Lower lobe of right lung (tissue), 2 donors: Measurements from ENCODE around the gene RPL19. TPM values are rescaled to one million over a fixed set of nuclear protein-coding genes. Genes with fewer than 3 reads are reported as not detected.

Experiments
- ATAC-seq, 2 donors: fragments of 200-7000 bp; cut with Tn5 transposase; one replicate each; pipeline ENCODE4 v1.9.1; 2020 to 2022; ENCODE audit warnings: mild to moderate bottlenecking in 2 of 2, moderate library complexity in 2 of 2
- DNase-seq: peaks from one replicate; pipeline ENCODE4 v3.0.0-alpha.2; 2020
- H3K27ac ChIP-seq: fragments of 200-600 bp; one replicate; pipeline ENCODE4 v1.8.0; 2022
- H3K27me3 ChIP-seq: fragments of 200-600 bp; one replicate; pipeline ENCODE4 v1.8.0; 2022; ENCODE audit warnings: low read depth
- H3K36me3 ChIP-seq: fragments of 200-600 bp; one replicate; pipeline ENCODE4 v1.8.0; 2022; ENCODE audit warnings: mild to moderate bottlenecking
- H3K4me1 ChIP-seq: fragments of 200-600 bp; one replicate; pipeline ENCODE4 v1.8.0; 2022
- H3K4me3 ChIP-seq: fragments of 200-600 bp; one replicate; pipeline ENCODE4 v1.8.0; 2022; ENCODE audit warnings: mild to moderate bottlenecking
- H3K9me3 ChIP-seq: fragments of 200-600 bp; one replicate; pipeline ENCODE4 v1.8.0; 2022
- CTCF ChIP-seq: fragments of 200-600 bp; IDR thresholded peaks from one replicate; pipeline ENCODE4 v1.8.0; 2022; ENCODE audit warnings: antibody characterized with exemption, mild to moderate bottlenecking
- intact Hi-C: fragments of 100-400 bp; cut with DNase I; formaldehyde crosslinking; loops from one replicate; pipeline ENCODE4 v1.11.0; 2022
- total RNA-seq: library from RNA; stranded (reverse); fragmentation: NEBNext Ultra II Directional; extraction: Animal tissue kit (Norgen Biotek cat#: 25700); gene quantifications from one replicate; pipeline ENCODE4 v1.2.1, GENCODE V29; 2021
- donor health status: DM: no; HTN: yes; CAD: no; lungs with severe emphysema.

RPL19 gene
- total RNA-seq, 1 donor from 2014 or later: 1,465 TPM

DNA sequence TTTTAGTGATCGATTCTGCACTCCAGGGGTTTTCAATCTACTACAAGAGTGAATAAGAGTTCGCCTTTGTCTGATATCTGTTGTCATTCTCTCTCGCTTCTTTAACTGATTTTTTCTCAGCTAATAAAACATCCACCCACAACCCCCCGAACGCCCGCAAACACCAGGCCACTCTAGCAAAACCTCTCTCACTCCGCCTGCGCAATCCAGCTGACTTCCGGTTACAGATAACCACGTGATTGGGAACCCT, 338 bp upstream of the RPL19 start:
- peak overlapping the region; percentile 99 for H3K27ac ChIP-seq
- peak; percentile 81 to 83 for ATAC-seq
- peaks cover 62% of the 10 kb centered on the region for H3K4me1 ChIP-seq
- H3K27me3 ChIP-seq: no peaks in the 10 kb centered on the region
- DNase-seq: peak; percentile 93
- H3K36me3 ChIP-seq: peaks cover 37% of the 10 kb centered on the region
- peak overlapping the region; percentile 100 for H3K4me3 ChIP-seq
- no peaks in the 10 kb centered on the region for H3K9me3 ChIP-seq
- TF ChIP-seq CTCF: no peak
- intact Hi-C loops: no loop called here

GRCh38 chr17:39200957-39201510, 951 bp downstream of the RPL19 start:
- DNase-seq: no peak
- H3K4me3 ChIP-seq: peak overlapping the region; percentile 100
- H3K9me3 ChIP-seq: no peaks in the 10 kb centered on the region
- ATAC-seq: no peak
- peaks cover 49% of the 10 kb centered on the region for H3K4me1 ChIP-seq
- intact Hi-C loops: no loop called here
- H3K27me3 ChIP-seq: no peaks in the 10 kb centered on the region
- peaks cover 42% of the 10 kb centered on the region for H3K36me3 ChIP-seq
- H3K27ac ChIP-seq: peak overlapping the region; percentile 99
- TF ChIP-seq CTCF: no peak

DNA sequence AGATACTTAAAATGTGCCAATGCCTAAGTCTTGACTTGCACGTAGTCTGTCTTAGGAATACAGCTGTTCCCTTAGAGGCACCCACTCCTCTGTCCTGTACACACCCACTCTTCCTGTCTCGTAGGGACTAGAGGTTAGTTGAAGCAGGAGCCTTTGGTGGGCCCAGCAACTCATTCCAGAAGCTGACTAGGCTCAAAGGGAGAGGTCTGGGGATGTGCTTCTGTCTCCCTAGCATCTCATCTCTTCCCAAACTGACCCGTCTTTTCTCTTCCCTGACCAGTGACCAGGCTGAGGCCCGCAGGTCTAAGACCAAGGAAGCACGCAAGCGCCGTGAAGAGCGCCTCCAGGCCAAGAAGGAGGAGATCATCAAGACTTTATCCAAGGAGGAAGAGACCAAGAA, 4.2 kb downstream of the RPL19 start:
- intact Hi-C loops: no loop called here
- Histone ChIP-seq H3K27me3 (no peaks in the 10 kb centered on the region), H3K36me3 (peaks cover 42% of the 10 kb centered on the region), H3K4me3 (no peak overlapping the region), H3K9me3 (no peaks in the 10 kb centered on the region), H3K27ac (no peak overlapping the region), H3K4me1 (peaks cover 42% of the 10 kb centered on the region)
- DNase-seq: no peak
- no peak for ATAC-seq
- no peak for TF ChIP-seq CTCF

DNA sequence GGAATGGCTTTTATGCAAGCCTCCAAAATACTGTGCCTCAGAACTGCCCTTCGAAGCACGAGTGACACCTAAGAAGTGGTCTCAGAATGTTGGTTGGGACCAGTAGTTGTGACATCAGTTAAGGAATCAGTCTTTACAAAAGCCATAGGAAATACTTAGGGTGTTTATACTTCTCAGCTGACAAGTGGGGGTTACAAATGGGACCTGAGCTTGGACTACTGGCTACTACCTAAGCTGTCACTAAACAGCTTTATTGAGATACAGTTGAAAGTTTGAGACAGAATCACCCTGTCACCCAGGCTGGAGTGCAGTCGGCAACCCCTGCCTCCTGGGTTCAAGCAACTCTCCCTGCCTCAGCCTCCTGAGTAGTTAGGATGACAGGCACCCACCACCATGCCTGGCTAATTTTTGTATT, 5.0 kb downstream of the RPL19 start:
- no peak for DNase-seq
- no peak for TF ChIP-seq CTCF
- Histone ChIP-seq H3K27me3 (peaks cover 5% of the 10 kb centered on the region), H3K4me1 (peaks cover 47% of the 10 kb centered on the region), H3K36me3 (peaks cover 42% of the 10 kb centered on the region), H3K4me3 (no peak overlapping the region), H3K9me3 (no peaks in the 10 kb centered on the region), H3K27ac (no peak overlapping the region)
- ATAC-seq: no peak
- intact Hi-C loops: no loop called here

DNA sequence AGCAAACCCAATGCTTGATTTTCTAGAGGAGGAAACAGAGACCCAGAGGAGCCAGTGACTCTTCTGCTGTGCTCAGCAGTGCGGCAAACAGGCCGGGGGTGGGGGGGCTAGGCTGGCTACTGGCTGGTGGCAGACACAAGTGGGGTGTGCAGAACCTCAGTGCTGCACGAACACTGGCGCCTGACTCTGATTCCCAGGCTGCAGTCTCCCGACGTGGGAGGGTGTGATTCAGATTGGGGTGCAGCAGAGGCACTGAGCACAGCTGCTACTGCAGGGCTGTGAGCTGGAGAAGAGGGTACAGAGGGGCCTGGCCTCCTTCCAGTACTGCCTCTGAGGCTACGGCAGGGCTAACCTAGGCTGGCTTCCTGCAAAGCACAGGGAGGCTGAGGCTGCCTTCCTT, 8.1 kb downstream of the RPL19 start:
- DNase-seq (peak; percentile 73), ATAC-seq (peak; percentile 36 to 46)
- no peak for TF ChIP-seq CTCF
- no peak overlapping the region for H3K27ac ChIP-seq
- no peaks in the 10 kb centered on the region for H3K9me3 ChIP-seq
- H3K4me3 ChIP-seq: no peak overlapping the region
- peaks cover 21% of the 10 kb centered on the region for H3K36me3 ChIP-seq
- peaks cover 44% of the 10 kb centered on the region for H3K4me1 ChIP-seq
- peaks cover 7% of the 10 kb centered on the region for H3K27me3 ChIP-seq
- intact Hi-C loops: no loop called here

DNA sequence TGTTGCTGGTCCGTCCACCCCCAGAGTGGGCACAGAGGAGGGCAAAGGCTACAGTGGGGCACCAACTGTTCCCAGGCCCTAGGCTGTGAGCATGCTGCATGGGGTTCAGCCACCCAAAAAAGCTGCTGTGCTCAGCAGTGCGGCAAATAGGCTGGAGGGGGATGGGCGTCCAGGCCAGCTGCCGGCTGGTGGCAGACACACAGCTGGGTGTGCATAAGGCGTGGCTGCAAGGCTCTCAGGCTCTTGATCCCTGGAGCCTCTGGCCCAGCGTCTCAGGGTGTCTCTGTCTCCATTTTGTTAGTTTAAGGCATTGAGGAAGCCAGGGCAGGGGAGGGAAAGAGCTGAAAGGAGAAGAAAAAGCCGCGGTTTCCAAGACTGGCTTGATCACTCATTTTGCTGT, 8.8 kb downstream of the RPL19 start:
- peak overlapping the region; percentile 60 for H3K27ac ChIP-seq
- no peak for TF ChIP-seq CTCF
- DNase-seq: peak; percentile 69
- no peaks in the 10 kb centered on the region for H3K9me3 ChIP-seq
- peak overlapping the region; percentile 47 for H3K4me3 ChIP-seq
- H3K36me3 ChIP-seq: peaks cover 13% of the 10 kb centered on the region
- peak; percentile 9 to 22 for ATAC-seq
- intact Hi-C loops: no loop called here
- peaks cover 44% of the 10 kb centered on the region for H3K4me1 ChIP-seq
- peaks cover 7% of the 10 kb centered on the region for H3K27me3 ChIP-seq
